ENCODE results near the gene MED12L. TPM values are rescaled to one million over a fixed set of nuclear protein-coding genes. Genes with fewer than 3 reads are reported as not detected.

Gene MED12L
- total RNA-seq, 1 donor from 2014 or later, result 1.4 TPM

DNA sequence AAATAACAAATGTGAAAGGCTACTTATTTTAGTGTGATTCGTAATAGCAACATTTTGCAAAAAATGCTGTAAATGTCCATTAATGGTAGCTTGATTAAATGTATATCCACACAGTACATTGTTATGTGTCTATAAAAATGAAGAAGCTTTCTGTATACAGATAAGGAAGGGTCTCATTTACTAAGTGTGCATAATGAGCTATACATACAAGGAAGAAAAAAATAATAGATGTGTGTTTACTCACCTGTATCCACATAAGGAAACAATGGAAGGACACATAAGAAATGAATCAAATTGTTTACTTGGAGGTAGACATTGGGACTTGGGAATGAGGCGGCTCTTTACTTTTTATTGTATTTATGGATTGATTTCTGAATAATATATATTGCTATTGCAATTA is 34.9 kb downstream of the MED12L start:
- DNase-seq (ENCODE audit: extremely low spot score, unreplicated experiment), result no peak
- no peak overlapping the region for H3K4me3 Mint-ChIP-seq (ENCODE audit: unreplicated experiment)
- TF ChIP-seq, protein P1, sequence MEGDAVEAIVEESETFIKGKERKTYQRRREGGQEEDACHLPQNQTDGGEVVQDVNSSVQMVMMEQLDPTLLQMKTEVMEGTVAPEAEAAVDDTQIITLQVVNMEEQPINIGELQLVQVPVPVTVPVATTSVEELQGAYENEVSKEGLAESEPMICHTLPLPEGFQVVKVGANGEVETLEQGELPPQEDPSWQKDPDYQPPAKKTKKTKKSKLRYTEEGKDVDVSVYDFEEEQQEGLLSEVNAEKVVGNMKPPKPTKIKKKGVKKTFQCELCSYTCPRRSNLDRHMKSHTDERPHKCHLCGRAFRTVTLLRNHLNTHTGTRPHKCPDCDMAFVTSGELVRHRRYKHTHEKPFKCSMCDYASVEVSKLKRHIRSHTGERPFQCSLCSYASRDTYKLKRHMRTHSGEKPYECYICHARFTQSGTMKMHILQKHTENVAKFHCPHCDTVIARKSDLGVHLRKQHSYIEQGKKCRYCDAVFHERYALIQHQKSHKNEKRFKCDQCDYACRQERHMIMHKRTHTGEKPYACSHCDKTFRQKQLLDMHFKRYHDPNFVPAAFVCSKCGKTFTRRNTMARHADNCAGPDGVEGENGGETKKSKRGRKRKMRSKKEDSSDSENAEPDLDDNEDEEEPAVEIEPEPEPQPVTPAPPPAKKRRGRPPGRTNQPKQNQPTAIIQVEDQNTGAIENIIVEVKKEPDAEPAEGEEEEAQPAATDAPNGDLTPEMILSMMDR (IDR thresholded peaks at IDR 0.05), result no peak
- no peaks in the 10 kb centered on the region for H3K36me3 Mint-ChIP-seq (ENCODE audit: unreplicated experiment)
- H3K27me3 Mint-ChIP-seq (ENCODE audit: unreplicated experiment), result peaks cover 3% of the 10 kb centered on the region
- H3K9me3 Mint-ChIP-seq (ENCODE audit: unreplicated experiment), result no peaks in the 10 kb centered on the region
- no peaks in the 10 kb centered on the region for H3K4me1 Mint-ChIP-seq (ENCODE audit: unreplicated experiment)
- no peak overlapping the region for H3K27ac Mint-ChIP-seq (ENCODE audit: unreplicated experiment)

DNA sequence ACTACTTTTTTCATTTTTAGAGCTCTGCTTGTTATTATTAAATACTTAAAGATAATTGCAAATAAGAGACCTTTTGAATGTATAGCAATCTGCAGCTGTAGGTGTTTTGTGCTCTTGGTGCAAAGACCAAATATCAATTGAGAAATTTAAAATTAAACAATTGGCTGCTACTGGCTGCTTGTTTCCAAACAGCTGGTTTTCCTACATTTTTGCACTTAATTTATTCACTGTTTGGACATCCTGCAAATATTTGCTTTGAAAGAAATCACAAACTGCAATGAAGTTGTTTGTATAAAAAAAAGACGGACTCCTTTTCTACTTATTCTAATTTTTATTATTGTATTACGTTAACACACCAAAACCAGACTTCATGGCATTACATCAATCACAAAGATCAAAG is 35.6 kb downstream of the MED12L start:
- H3K27ac Mint-ChIP-seq (ENCODE audit: unreplicated experiment), result no peak overlapping the region
- no peak for DNase-seq (ENCODE audit: extremely low spot score, unreplicated experiment)
- H3K36me3 Mint-ChIP-seq (ENCODE audit: unreplicated experiment), result no peaks in the 10 kb centered on the region
- H3K4me3 Mint-ChIP-seq (ENCODE audit: unreplicated experiment), result no peak overlapping the region
- H3K9me3 Mint-ChIP-seq (ENCODE audit: unreplicated experiment), result no peaks in the 10 kb centered on the region
- TF ChIP-seq, protein P1 (IDR thresholded peaks at IDR 0.05), result no peak
- H3K27me3 Mint-ChIP-seq (ENCODE audit: unreplicated experiment), result peaks cover 3% of the 10 kb centered on the region
- no peaks in the 10 kb centered on the region for H3K4me1 Mint-ChIP-seq (ENCODE audit: unreplicated experiment)

- Mint-ChIP-seq H3K9me3 (ENCODE audit: unreplicated experiment) (no peaks in the 10 kb centered on the region), H3K27ac (ENCODE audit: unreplicated experiment) (no peak overlapping the region), H3K36me3 (ENCODE audit: unreplicated experiment) (no peaks in the 10 kb centered on the region), H3K27me3 (ENCODE audit: unreplicated experiment) (no peaks in the 10 kb centered on the region), H3K4me1 (ENCODE audit: unreplicated experiment) (no peaks in the 10 kb centered on the region), H3K4me3 (ENCODE audit: unreplicated experiment) (no peak overlapping the region)
- TF ChIP-seq, protein P1 (IDR thresholded peaks at IDR 0.05), result no peak
- DNase-seq (ENCODE audit: extremely low spot score, unreplicated experiment), result no peak
Observed at GRCh38 chr3:151123827-151124226, 38.4 kb downstream of the MED12L start.

GRCh38 chr3:151124476-151124875 is 39.0 kb downstream of the MED12L start:
- no peak overlapping the region for H3K27ac Mint-ChIP-seq (ENCODE audit: unreplicated experiment)

GRCh38 chr3:151130428-151130827 is 45.0 kb downstream of the MED12L start:
- Mint-ChIP-seq H3K4me1 (ENCODE audit: unreplicated experiment) (no peaks in the 10 kb centered on the region), H3K4me3 (ENCODE audit: unreplicated experiment) (no peak overlapping the region), H3K27me3 (ENCODE audit: unreplicated experiment) (peaks cover 6% of the 10 kb centered on the region), H3K36me3 (ENCODE audit: unreplicated experiment) (no peaks in the 10 kb centered on the region), H3K9me3 (ENCODE audit: unreplicated experiment) (no peaks in the 10 kb centered on the region), H3K27ac (ENCODE audit: unreplicated experiment) (no peak overlapping the region)
- no peak for DNase-seq (ENCODE audit: extremely low spot score, unreplicated experiment)
- TF ChIP-seq, protein P1 (IDR thresholded peaks at IDR 0.05), result no peak

More at GRCh38 chr3:151124476-151124875, 39.0 kb downstream of the MED12L start:
- TF ChIP-seq, protein P1 (IDR thresholded peaks at IDR 0.05), result no peak
- Mint-ChIP-seq H3K4me1 (ENCODE audit: unreplicated experiment) (no peaks in the 10 kb centered on the region), H3K36me3 (ENCODE audit: unreplicated experiment) (no peaks in the 10 kb centered on the region), H3K27me3 (ENCODE audit: unreplicated experiment) (no peaks in the 10 kb centered on the region), H3K9me3 (ENCODE audit: unreplicated experiment) (no peaks in the 10 kb centered on the region), H3K4me3 (ENCODE audit: unreplicated experiment) (no peak overlapping the region)
- DNase-seq (ENCODE audit: extremely low spot score, unreplicated experiment), result no peak
